Left renal cortex interstitium (tissue), 4 donors: ENCODE results near the gene CCDC180. TPM values are rescaled to one million over a fixed set of nuclear protein-coding genes. Genes with fewer than 3 reads are reported as not detected.

Source experiments
- polyA plus RNA-seq, 4 donors: library from polyadenylated mRNA; unstranded; fragments of 120-200 nt; gene quantifications; one replicate each; pipeline ENCODE4 v1.2.1, GENCODE V29; 2013; ENCODE audit not compliant: insufficient read length in 4 of 4

The CCDC180 gene
- polyA plus RNA-seq, 4 donors = 5.8 to 35.0 (median 18.4) TPM

Other genes starting within 250 kb of the CCDC180 start
- 1 to 10 TPM; 7.1 to 8.1 (median 7.7) TPM for gene TDRD7, start 104.4 kb downstream of the CCDC180 start, polyA plus RNA-seq
- gene TMOD1, start 194.0 kb downstream of the CCDC180 start, polyA plus RNA-seq = 1 to 10 TPM in 3 of 4 donors, under 1 TPM in 1; 0.55 to 2.2 (median 1.5) TPM